LNCAP (cell line): Measurements from ENCODE around the gene CLN5.

Experiments
- TF ChIP-seq, protein P1 (sequence below): fragments of 450-650 bp; IDR thresholded peaks from 2 replicates; pipeline ENCODE4 v1.5.1; 2017; ENCODE audit warnings: mild to moderate bottlenecking

The CLN5 gene

DNA sequence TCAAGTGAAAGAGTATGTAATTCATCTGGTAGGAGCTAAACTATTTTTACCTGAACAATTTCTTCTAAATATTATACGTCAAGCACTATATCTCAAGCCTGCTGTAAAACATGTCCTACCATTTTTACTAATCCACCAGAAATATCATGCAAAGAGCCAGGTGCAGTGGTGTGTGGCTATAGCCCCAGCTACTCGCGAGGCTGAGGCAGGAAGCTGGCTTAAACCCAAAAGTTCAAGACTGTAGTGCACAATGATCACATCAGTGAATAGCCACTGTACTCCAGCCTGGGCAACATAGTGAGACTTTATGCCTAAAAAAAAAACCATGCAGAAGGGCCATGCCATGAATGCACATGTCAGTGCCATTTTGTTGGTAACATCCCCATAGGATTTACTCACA, 20.7 kb upstream of the CLN5 start:
- TF ChIP-seq, protein P1, sequence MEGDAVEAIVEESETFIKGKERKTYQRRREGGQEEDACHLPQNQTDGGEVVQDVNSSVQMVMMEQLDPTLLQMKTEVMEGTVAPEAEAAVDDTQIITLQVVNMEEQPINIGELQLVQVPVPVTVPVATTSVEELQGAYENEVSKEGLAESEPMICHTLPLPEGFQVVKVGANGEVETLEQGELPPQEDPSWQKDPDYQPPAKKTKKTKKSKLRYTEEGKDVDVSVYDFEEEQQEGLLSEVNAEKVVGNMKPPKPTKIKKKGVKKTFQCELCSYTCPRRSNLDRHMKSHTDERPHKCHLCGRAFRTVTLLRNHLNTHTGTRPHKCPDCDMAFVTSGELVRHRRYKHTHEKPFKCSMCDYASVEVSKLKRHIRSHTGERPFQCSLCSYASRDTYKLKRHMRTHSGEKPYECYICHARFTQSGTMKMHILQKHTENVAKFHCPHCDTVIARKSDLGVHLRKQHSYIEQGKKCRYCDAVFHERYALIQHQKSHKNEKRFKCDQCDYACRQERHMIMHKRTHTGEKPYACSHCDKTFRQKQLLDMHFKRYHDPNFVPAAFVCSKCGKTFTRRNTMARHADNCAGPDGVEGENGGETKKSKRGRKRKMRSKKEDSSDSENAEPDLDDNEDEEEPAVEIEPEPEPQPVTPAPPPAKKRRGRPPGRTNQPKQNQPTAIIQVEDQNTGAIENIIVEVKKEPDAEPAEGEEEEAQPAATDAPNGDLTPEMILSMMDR = no peak

DNA sequence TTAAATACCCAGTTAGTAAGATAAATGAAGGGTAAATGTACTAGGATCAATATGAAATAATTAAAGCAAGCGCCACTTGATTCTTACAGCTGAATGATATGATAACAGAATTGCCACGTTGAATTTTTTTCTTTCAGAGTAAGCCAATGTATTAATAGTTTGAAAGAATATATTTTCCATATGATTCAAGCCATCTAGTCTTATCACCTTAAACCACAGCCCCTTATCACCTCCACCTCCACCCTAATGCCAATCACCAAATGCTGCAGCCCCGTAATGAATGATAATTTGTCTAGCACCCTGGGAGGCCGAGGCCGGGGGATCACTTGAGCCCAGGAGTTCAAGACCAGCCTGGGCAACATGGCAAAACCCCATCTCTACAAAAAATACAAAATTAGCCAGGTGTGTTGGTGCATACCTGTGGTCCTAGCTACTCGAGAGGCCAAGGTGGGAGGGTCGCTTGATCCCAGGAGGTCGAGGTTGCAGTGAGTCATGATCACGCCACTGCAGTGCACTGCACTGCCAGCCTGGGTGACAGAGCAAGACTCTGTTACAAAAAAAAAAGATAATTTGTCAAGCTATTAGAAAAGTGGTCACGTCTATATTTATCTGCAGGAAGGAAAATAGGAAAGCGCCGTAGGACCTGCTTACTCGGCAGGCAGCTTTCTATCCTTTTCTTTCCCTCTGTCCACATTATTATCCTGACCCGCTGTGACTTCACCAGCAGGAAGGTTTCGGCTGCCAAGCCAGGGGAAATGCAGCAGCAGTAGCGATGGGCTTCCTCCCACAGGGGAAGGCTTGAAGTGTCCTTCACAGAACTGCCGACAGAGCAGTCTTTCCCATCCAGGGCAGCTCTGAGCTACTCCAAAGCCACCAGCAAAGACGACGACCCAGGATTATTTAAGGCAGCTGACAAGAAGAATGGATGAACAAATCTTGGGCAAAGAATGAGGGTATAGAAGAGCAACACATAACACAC, 19.7 kb upstream of the CLN5 start:
- TF ChIP-seq, protein P1 = no peak

DNA sequence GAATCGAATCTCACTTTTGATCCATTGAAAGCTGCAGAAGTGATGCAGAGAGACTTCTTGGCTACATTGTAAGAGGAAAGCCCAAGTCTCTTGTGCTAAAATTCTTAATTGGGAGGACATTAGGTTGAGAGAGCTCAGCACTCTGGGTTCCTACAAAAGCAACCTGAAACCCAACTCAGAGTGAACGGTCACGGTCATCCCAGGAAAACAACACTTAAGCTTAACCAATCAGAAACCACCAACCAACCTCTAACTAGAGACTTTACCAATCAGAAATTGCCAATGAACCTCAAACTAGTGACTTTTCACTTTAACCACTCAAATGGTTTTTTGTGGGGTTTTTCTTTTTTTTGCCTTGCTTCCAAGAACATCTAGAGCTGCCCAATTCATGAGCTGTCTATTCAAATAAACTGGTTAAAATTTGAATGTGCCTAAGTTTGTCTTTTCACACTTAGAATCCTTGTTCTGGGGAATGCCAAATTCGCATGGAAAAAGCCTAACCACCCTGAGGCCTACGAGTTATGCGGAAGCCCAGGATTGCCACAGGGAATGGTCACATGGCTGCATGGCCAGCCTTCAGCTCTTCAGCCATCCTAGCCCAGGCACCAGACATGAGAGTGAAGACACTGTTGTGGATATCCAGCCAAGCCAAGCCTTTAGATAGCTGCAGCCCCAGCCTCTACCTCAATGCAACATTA, 17.8 kb upstream of the CLN5 start:
- TF ChIP-seq, protein P1 = no peak

DNA sequence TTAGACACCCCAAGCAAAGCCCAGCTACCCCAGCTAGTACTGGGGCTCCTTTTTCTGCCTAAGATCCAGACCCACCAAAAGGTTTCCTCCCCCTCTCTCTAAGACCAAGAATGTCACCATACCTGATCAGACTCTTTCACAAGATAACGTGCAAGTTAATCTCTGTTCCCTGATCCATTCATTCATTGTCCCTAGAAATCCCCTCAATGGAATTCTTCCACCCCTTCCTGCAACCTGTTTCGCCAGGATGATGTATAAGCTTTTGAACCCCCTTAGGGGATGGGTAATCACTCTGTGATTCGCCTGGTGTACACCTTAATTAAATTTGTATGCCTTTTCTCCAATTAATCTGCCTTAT, 17.3 kb upstream of the CLN5 start:
- TF ChIP-seq, protein P1 = no peak

DNA sequence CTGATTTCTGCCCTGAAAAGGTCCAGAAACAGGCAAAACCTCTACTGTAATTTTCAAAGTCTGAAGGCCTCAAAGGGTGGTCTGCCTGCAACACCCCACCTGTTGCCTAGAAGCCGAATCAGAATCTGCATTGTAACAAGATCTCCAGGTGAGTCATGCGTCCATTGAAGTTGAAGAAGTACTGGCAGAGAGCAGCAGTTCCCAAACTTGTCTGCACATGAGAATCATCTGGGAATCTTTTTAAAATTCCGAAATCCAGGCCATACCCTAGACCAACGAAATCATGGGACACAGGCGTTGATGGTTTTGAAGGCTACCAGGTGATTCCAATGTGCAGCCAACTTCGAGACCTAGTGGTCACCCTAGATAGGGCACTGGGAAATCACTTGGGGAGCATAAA, 16.0 kb upstream of the CLN5 start:
- TF ChIP-seq, protein P1 = no peak

DNA sequence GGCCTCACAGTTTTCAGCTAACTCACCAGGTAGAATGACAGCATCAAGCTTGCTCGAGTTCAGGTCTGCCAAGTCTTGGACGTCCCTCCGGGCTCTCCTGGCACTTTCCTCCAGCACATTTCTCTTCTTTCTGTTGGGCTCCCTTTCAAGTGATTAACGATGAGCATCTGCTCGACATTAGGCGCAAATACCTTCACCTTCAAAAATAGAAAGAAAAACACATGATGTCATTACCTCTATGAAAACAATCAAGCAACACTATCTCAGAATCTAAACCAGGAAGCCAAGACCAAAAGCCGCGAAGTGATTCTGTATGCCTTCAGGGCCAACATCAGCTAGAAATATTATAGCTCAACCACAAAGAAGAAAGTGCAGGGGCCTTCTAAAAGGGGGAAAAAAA, 15.4 kb upstream of the CLN5 start:
- TF ChIP-seq, protein P1 = no peak

DNA sequence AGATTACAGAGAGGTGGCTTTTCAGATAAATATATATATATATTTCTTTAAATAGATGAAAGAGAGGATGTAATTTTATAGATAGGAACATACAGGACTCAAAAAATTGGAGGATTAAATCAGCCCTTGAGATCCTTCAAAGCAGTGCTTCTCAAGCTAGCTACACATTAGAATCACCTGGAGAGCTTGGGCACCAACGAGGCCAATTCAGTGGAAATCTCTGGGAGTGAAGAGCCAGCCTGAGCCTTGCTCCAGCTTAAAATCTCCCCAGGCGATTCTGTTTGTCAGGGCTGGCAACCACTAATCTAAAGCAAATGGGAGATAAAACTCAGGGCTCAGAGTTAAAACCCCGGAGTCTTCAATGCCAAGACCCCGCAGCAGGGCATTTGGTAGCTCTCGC, 15.0 kb upstream of the CLN5 start:
- TF ChIP-seq, protein P1 = no peak
